Skeletal muscle tissue (tissue), 4 donors: ENCODE data around the gene RTN4RL1. TPM values are rescaled to one million over a fixed set of nuclear protein-coding genes. Genes with fewer than 3 reads are reported as not detected.

ENCODE experiments used
- H3K27ac ChIP-seq: one replicate; pipeline ENCODE4 v1.7.0; 2013; ENCODE audit warnings: mild to moderate bottlenecking, low read depth, low read length, inconsistent platforms
- H3K27me3 ChIP-seq, 3 donors: one replicate each; pipeline ENCODE4 v1.7.0; 2013; ENCODE audit warnings: low read length in 3 of 3; ENCODE audit not compliant: control insufficient read depth in 3 of 3, insufficient read depth in 3 of 3
- H3K36me3 ChIP-seq, 3 donors: one replicate each; pipeline ENCODE4 v1.7.0; 2013; ENCODE audit warnings: low read length in 3 of 3; ENCODE audit not compliant: control insufficient read depth in 3 of 3, insufficient read depth in 3 of 3
- H3K4me1 ChIP-seq, 3 donors: one replicate each; pipeline ENCODE4 v1.7.0; 2013; ENCODE audit warnings: low read length in 3 of 3, mild to moderate bottlenecking in 3 of 3; ENCODE audit not compliant: control insufficient read depth in 3 of 3, insufficient read depth in 3 of 3
- H3K4me3 ChIP-seq, 3 donors: one replicate each; pipeline ENCODE4 v1.7.0; 2013; ENCODE audit warnings: low read length in 3 of 3
- H3K9ac ChIP-seq, 3 donors: one replicate each; pipeline ENCODE4 v1.7.0; 2013; ENCODE audit warnings: low read length in 3 of 3, mild to moderate bottlenecking in 3 of 3, moderate library complexity in 2 of 3, low read depth in 1 of 3
- H3K9me3 ChIP-seq, 3 donors: one replicate each; pipeline ENCODE4 v1.7.0; 2013; ENCODE audit warnings: low read length in 3 of 3; ENCODE audit not compliant: control insufficient read depth in 3 of 3
- total RNA-seq: library from RNA; depleted of rRNA; stranded (reverse); fragments of >200 nt; gene quantifications from one replicate; pipeline ENCODE4 v1.2.3, GENCODE V29; 2014
- donor health status: Osteomylitis.

Gene RTN4RL1
- total RNA-seq, 1 donor from 2014 or later = 1.0 TPM

GRCh38 chr17:1960545-1960912, 64.6 kb downstream of the RTN4RL1 start:
- no peaks in the 10 kb centered on the region for H3K9me3 ChIP-seq
- no peaks in the 10 kb centered on the region for H3K36me3 ChIP-seq
- H3K27ac ChIP-seq = no peak overlapping the region
- no peak overlapping the region for H3K4me3 ChIP-seq
- peak overlapping the region in 1 of 3 donors; percentile 20 for H3K9ac ChIP-seq
- H3K27me3 ChIP-seq = peaks cover 0 to 2% (median 0%) of the 10 kb centered on the region in 3 donors
- H3K4me1 ChIP-seq = peaks cover 0 to 2% (median 0%) of the 10 kb centered on the region in 3 donors

- no peak overlapping the region for H3K27ac ChIP-seq
- peaks cover 0 to 2% (median 0%) of the 10 kb centered on the region in 3 donors for H3K27me3 ChIP-seq
- peaks cover 0 to 2% (median 0%) of the 10 kb centered on the region in 3 donors for H3K4me1 ChIP-seq
- H3K36me3 ChIP-seq = no peaks in the 10 kb centered on the region
- H3K9ac ChIP-seq = no peak overlapping the region
- H3K9me3 ChIP-seq = no peaks in the 10 kb centered on the region
- H3K4me3 ChIP-seq = no peak overlapping the region
These were observed 65.1 kb downstream of the RTN4RL1 start for GRCh38 chr17:1959871-1960544.

GRCh38 chr17:1958134-1958881, 66.8 kb downstream of the RTN4RL1 start:
- Histone ChIP-seq H3K9ac (no peak overlapping the region), H3K4me3 (no peak overlapping the region), H3K27ac (no peak overlapping the region)

GRCh38 chr17:1957037-1957436, 68.1 kb downstream of the RTN4RL1 start:
- Histone ChIP-seq H3K4me1 (peaks cover 0 to 2% (median 0%) of the 10 kb centered on the region in 3 donors), H3K27ac (no peak overlapping the region), H3K9ac (no peak overlapping the region), H3K36me3 (no peaks in the 10 kb centered on the region), H3K27me3 (peaks cover 0 to 2% (median 0%) of the 10 kb centered on the region in 3 donors), H3K4me3 (no peak overlapping the region), H3K9me3 (no peaks in the 10 kb centered on the region)

More at GRCh38 chr17:1958134-1958881, 66.8 kb downstream of the RTN4RL1 start:
- Histone ChIP-seq H3K36me3 (no peaks in the 10 kb centered on the region), H3K4me1 (peaks cover 0 to 2% (median 0%) of the 10 kb centered on the region in 3 donors), H3K27me3 (peaks cover 0 to 2% (median 0%) of the 10 kb centered on the region in 3 donors), H3K9me3 (no peaks in the 10 kb centered on the region)

GRCh38 chr17:1956134-1956533, 69.0 kb downstream of the RTN4RL1 start:
- Histone ChIP-seq H3K4me1 (peaks cover 0 to 2% (median 0%) of the 10 kb centered on the region in 3 donors), H3K9me3 (no peaks in the 10 kb centered on the region), H3K27ac (no peak overlapping the region), H3K9ac (no peak overlapping the region), H3K4me3 (no peak overlapping the region), H3K27me3 (peaks cover 0 to 2% (median 0%) of the 10 kb centered on the region in 3 donors), H3K36me3 (no peaks in the 10 kb centered on the region)

- Histone ChIP-seq H3K9me3 (no peaks in the 10 kb centered on the region), H3K9ac (no peak overlapping the region), H3K27me3 (no peaks in the 10 kb centered on the region), H3K4me3 (no peak overlapping the region), H3K27ac (no peak overlapping the region), H3K36me3 (no peaks in the 10 kb centered on the region), H3K4me1 (peaks cover 0 to 2% (median 0%) of the 10 kb centered on the region in 3 donors)
These were observed 71.3 kb downstream of the RTN4RL1 start for GRCh38 chr17:1953831-1954230.

- Histone ChIP-seq H3K36me3 (no peaks in the 10 kb centered on the region), H3K9me3 (no peaks in the 10 kb centered on the region), H3K4me1 (no peaks in the 10 kb centered on the region), H3K9ac (no peak overlapping the region), H3K27ac (no peak overlapping the region), H3K4me3 (no peak overlapping the region), H3K27me3 (no peaks in the 10 kb centered on the region)
These were observed 73.2 kb downstream of the RTN4RL1 start for GRCh38 chr17:1951920-1952319.

- no peaks in the 10 kb centered on the region for H3K27me3 ChIP-seq
- no peaks in the 10 kb centered on the region for H3K4me1 ChIP-seq
- H3K36me3 ChIP-seq = no peaks in the 10 kb centered on the region
- H3K9me3 ChIP-seq = no peaks in the 10 kb centered on the region
- no peak overlapping the region for H3K27ac ChIP-seq
- no peak overlapping the region for H3K9ac ChIP-seq
- no peak overlapping the region for H3K4me3 ChIP-seq
These were observed 75.4 kb downstream of the RTN4RL1 start for GRCh38 chr17:1949754-1950153.

GRCh38 chr17:1948517-1948825, 76.7 kb downstream of the RTN4RL1 start:
- Histone ChIP-seq H3K36me3 (no peaks in the 10 kb centered on the region), H3K4me1 (no peaks in the 10 kb centered on the region), H3K9me3 (no peaks in the 10 kb centered on the region), H3K27ac (no peak overlapping the region), H3K4me3 (no peak overlapping the region), H3K27me3 (no peaks in the 10 kb centered on the region), H3K9ac (no peak overlapping the region)

- H3K4me1 ChIP-seq = no peaks in the 10 kb centered on the region
- no peak overlapping the region for H3K9ac ChIP-seq
- H3K27me3 ChIP-seq = no peaks in the 10 kb centered on the region
- H3K27ac ChIP-seq = no peak overlapping the region
- H3K4me3 ChIP-seq = no peak overlapping the region
- H3K9me3 ChIP-seq = no peaks in the 10 kb centered on the region
- H3K36me3 ChIP-seq = no peaks in the 10 kb centered on the region
These were observed 77.2 kb downstream of the RTN4RL1 start for GRCh38 chr17:1947743-1948516.
